GM23248 (cell line): Measurements from ENCODE around the gene PCGF5.

ENCODE experiments used
- EZH2 ChIP-seq: fragments of 200-600 bp; sonication (generic); IDR thresholded peaks from 2 replicates; pipeline ENCODE4 v1.6.1; 2018; ENCODE audit warnings: antibody characterized with exemption, mild to moderate bottlenecking; ENCODE audit not compliant: insufficient read depth, poor library complexity, severe bottlenecking
- EZH2phosphoT487 ChIP-seq: fragments of 200-600 bp; sonication (generic); IDR thresholded peaks from 2 replicates; pipeline ENCODE4 v1.6.1; 2018; ENCODE audit warnings: antibody characterized with exemption, moderate library complexity, mild to moderate bottlenecking, low read depth; ENCODE audit not compliant: insufficient read depth

- TF ChIP-seq EZH2 (no peak), EZH2phosphoT487 (no peak)
Measured at GRCh38 chr10:91249700-91250099, 29.2 kb downstream of the PCGF5 start.
